Stimulated activated CD8-positive, alpha-beta memory T cell treated with anti-CD3 and anti-CD28 coated beads, Interleukin-15, amount 100 ng/mL, for 4 hours (primary cell): ENCODE measurements around the gene PICALM.
"Not testable (repeated sequence)": the region's sequence is repeated elsewhere in the genome, so short reads cannot be mapped to it uniquely, and the experiment has no call there.

ENCODE experiments used
- DNase-seq, 2 donors: peaks; one replicate each; pipeline ENCODE4 v3.0.0-alpha.2; 2020; ENCODE audit warnings: low read depth in 2 of 2

The PICALM gene

GRCh38 chr11:85941380-85941973, 127.4 kb downstream of the PICALM start:
- no peak for DNase-seq

- DNase-seq: no peak
Observed at GRCh38 chr11:85939099-85940015, 129.5 kb downstream of the PICALM start.

GRCh38 chr11:85937835-85938234, 131.0 kb downstream of the PICALM start:
- no peak for DNase-seq

- DNase-seq: no peak
Observed at GRCh38 chr11:85935751-85936150, 133.1 kb downstream of the PICALM start.

DNA sequence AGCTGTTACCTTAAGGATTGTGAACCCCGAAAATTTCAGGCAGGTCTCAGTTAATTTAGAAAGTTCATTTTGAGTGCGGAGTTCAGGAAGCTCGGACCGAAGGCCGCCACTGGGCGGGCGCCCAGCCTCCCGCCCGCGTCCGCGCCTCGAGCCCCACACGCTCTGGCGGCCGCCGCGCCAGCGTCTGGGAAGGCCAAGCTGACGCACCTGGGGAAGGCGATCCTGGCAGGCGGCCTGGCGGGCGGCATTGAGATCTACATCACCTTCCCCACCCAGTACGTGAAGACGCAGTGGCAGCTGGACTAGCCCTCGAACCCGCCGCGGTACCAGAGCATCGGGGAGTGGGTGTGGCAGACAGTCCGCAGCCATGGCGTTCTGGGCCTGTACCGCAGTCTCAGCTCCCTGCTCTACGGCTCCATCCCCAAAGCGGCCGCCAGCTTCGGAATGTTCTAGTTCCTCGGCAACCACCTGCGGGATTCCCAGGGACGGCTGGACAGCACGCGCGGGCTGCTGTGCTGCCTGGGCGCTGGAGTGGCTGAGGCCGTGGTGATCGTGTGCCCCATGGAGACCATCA, 134.2 kb downstream of the PICALM start:
- DNase-seq: no peak

DNA sequence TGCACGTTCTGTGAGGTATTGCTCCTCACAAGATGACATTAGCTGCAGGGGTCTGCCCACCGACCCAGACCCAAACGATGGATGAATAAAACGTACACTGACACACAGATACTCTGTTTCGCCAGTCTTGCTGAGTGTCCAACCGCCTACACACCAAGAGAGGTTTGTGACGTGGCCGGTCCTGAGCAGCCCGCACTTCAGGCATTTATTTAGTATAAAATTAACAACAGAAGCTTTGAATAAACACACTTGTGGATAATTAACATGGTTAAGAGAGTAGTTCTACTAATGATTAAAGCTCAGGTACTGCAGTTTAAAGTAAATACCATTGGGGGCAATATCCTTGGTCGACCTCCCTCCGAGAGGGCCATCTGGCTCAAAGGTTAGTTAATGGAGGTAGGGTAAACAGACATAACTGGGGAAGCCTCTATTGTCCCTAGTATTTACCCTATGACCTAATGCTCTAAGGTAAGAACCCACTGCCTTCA, 138.0 kb downstream of the PICALM start:
- no peak for DNase-seq

GRCh38 chr11:85926653-85927214, 142.2 kb downstream of the PICALM start:
- not testable (repeated sequence) for DNase-seq

DNA sequence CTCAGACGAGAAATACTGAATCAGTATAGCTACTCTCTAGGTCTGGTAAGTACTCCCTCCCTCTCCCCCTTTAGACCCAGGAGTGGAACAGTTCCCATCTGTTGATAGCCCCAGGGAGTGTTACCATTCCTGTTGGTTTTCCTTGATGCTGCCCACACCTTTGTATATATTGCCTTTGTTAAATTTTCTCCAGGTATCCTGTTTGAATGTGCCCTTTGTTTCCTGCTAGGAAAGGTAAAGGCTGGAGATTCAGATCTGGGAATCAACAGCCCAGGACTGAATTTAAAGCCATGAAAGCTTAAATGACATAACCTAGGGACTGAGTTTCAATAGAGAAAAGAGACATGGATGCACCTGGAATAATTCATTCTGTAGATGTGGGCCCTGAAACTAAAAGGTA, 145.4 kb downstream of the PICALM start:
- DNase-seq: no peak

DNA sequence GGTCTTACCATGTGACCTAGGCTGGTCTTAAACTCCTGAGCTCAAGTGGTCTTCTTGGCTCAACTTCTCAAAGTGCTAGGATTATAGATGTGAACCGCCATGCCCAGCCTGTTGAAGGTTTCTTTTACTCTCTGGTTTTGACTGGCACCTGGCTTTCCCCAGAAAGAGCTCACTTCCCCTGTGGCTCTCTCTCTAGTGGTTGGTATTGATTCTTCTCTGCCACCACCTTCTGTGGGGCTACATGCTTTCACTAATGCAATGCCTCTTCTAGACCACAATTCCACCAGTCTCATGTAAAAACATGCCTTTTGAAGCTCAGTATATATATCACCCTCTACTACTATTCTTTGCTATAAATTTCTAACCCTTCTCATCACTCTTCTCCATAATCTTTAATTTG, 146.5 kb downstream of the PICALM start:
- DNase-seq: no peak

- no peak for DNase-seq
Observed at GRCh38 chr11:85918910-85919794, 149.7 kb downstream of the PICALM start.

- DNase-seq: no peak
Observed at GRCh38 chr11:85914425-85914824, 154.5 kb downstream of the PICALM start.

DNA sequence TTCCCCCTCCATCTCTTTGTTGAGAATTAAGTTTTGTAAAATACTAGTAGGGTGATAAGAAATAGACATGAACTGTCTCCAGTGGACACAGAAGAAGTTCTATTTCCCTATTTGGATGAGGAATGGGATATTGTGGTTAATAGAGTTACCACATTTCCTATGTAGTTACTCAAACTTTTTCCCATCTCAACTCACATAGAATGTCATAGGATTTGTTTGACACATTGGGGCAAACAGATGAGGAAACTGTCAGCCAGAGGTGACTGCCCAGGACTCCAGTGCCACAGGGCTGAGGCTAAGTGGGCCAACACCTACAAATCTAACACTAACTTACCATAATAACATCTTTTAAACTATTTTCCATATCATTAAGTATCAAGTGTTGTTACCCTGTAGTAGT, 155.4 kb downstream of the PICALM start:
- DNase-seq: no peak

DNA sequence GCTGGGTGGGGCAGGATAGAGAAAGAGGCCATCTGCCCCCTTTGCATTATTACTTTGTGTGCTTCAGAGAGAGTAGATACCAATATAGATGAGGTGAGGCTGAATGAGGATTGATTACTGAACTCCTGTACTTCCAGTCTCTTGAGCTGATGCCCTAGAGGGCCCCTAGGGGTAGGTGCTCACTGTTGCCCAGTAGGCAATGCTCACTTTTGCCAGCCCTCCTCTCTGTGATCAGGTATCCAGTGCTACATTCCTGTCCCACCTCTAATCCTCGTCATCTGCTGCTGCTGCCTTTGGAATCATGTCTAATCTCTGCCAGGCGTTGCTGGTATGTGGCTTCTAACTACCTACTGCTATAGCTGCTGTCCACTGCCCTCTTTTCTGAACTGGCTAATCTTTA, 156.5 kb downstream of the PICALM start:
- DNase-seq: no peak
